ENCODE results near the gene SELPLG.
"Not testable (repeated sequence)": the region's sequence is repeated elsewhere in the genome, so short reads cannot be mapped to it uniquely, and the experiment has no call there.

Gene SELPLG

DNA sequence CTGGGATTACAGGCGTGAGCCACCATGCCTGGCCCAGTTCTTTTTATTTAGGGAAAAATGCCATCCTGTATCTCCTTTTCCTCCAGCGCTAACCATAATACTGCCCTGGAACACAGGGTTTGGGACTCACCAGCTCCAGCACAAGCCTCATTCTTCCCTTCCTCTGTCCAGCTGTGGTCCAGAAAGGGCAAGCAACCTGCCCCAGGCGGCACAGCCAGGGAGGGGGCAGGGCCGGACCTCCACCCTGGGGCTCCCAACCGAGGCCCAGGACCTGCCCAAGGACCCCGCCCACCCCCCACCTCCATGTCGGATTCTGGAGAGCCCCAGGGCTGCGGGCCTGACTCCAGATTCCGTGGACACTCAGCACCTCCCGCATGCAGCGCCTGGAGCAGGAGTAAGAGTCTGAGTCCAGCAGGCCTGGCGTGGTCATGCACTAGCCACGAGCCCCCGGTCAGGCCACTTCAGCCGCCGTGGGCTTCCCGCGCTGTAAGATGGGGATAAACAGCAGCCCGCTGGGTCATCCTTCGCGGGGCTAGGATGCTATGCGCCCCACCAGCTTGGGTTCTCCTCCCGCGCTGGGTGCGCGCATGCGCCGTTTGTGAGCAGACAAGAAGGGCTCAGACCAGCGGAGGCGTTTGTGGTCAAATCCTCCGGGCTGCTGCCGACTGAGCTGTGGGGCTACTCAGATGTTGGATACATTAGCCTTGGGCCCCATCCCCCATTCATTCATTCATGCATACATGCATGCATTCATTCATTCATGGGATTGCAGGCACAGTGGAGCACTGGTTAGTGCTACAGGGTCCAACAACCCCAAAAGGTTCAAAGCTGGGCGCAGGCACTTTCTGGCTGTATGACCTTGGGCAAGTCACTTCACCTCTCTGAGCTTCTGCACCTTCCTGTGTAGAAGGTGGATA lies 52.1 kb downstream of the SELPLG start:
- DNase-seq (ENCODE audit: insufficient read length, low spot score) (no peak), FAIRE-seq (no peak)
- no peak for TF ChIP-seq POLR2A (IDR thresholded peaks at IDR 0.05; ENCODE audit: low read depth, low read length)

DNA sequence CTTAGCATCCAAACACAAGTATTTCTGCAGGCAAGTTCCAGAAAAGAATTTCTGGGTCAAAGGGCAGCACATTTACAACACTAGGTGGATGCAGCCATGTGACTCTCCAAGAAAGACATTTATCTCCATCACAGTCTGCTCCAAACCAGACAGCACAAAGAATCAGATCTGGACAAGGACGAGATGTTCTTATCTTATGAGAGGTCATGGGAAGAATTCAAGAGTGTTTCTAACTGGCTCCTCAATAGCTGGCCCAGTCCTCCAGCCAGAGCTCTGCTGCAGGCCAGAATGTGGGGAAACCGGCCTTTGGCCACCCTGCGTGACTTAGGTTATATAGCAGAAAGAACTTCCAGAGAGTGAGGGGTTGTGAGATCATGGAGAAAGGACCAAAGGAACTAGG lies 53.2 kb downstream of the SELPLG start:
- no peak for TF ChIP-seq POLR2A (IDR thresholded peaks at IDR 0.05; ENCODE audit: low read depth, low read length)
- no peak for DNase-seq (ENCODE audit: insufficient read length, low spot score)
- FAIRE-seq = no peak

DNA sequence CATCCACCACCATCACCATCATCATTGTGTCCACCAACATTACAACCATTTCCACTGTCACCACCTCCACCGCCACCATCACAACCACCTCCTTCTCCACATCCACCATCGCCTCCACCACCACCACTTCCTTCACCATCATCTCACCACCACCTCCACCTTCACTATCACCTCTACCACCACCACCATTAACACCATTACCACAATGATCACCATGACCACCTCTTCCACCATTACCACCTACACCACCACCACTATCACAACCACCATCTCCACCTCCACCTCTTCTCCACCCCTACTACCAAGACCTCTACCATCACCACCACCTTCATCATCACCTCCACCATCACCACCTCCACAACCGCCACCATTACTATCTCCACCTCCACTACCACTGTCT lies 54.9 kb downstream of the SELPLG start:
- TF ChIP-seq POLR2A (IDR thresholded peaks at IDR 0.05; ENCODE audit: low read depth, low read length) = no peak
- DNase-seq (ENCODE audit: insufficient read length, low spot score) (no peak), FAIRE-seq (no peak)

DNA sequence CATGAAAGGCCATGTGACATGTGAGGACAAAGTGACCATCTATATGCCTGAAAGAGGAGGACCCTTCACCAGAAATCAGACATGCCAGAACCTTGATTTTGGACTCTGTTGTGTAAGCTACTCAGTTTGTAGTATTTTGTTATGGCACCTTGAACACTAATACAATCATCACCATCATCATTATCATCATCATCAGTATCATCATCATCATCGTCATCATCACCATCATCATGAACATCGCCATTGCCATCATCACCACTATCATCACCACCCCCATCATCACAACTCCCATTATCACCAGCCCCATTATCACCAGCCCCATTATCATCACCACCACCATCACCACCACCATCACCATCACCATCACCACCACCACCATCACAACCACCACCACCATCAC lies 55.4 kb downstream of the SELPLG start:
- FAIRE-seq (no peak), DNase-seq (ENCODE audit: insufficient read length, low spot score) (no peak)
- no peak for TF ChIP-seq POLR2A (IDR thresholded peaks at IDR 0.05; ENCODE audit: low read depth, low read length)

DNA sequence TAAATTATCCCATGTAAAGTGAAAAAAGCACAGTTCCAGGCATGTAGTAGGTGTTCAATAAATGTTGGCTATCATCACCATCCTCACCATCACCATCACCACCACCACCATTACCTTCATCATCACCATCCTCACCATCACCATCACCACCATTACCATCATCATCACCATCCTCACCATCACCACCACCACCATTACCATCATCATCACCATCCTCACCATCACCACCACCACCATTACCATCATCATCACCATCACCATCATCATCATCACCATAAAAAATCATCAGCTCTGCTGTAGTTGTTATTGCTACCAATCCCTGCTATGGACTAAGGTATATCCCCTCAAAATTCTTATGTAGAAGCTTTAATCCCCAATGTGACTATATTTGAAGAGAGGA lies 56.2 kb downstream of the SELPLG start:
- no peak for TF ChIP-seq POLR2A (IDR thresholded peaks at IDR 0.05; ENCODE audit: low read depth, low read length)
- no peak for DNase-seq (ENCODE audit: insufficient read length, low spot score)
- FAIRE-seq = no peak

DNA sequence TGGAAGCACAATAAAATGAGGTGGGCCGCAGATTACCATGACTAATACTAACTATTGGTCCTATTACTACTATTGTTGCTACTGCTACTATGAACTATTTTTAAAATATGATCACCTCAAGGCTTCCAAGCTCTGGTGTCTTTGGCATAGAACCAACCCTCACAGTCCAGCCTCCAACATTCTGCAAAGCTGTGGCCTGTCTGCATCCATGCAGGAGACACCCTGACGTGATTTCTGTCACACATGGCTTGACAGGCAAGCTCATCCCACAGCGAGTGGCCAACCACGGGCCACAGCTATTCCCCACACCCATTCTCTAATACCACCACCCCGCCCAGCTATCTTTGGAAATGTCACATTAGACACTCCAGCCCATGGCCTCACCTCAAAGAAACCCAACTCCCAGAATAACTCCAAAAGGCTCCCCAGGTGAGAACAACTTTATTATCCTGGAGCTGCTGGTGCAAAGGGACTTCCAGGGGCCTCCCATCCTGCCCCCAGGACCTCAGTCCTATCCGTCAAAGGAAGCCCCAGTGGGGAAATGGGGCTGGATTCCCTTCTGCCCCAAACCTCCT lies 56.9 kb downstream of the SELPLG start:
- FAIRE-seq = no peak
- DNase-seq (ENCODE audit: insufficient read length, low spot score) = no peak
- TF ChIP-seq POLR2A (IDR thresholded peaks at IDR 0.05; ENCODE audit: low read depth, low read length) = no peak

DNA sequence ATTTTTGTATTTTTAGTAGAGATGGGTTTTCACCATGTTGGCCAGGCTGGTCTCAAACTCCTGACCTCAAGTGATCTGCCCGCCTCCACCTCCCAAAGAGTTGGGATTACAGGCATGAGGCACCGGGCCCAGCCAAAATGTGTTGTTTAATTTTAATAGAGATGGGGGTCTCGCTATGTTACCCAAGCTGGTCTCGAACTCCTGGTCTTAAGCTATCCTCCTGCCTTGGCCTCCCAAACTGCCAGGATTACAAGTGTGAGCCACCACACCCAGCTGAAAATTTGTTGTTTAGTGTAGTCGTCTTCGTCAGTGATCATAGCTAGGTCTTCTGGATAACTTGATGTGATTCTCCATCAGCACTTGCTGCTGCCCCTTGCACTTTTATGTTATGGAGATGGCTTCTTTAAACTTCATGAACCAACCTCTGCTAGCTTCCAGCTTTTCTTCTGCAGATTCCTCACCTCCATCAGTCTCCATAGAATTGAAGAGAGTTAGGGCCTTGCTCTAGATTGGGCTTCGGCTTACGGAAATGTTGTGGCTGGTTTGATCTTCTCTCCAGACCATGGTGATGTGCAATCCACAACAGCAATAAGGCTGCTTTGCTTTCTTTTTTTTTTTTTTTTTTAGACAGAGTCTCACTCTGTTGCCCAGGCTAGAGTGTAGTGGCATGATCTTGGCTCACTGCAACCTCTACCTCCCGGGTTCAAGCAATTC lies 58.3 kb downstream of the SELPLG start:
- FAIRE-seq (no peak), DNase-seq (ENCODE audit: insufficient read length, low spot score) (no peak)
- no peak for TF ChIP-seq POLR2A (IDR thresholded peaks at IDR 0.05; ENCODE audit: low read depth, low read length)

DNA sequence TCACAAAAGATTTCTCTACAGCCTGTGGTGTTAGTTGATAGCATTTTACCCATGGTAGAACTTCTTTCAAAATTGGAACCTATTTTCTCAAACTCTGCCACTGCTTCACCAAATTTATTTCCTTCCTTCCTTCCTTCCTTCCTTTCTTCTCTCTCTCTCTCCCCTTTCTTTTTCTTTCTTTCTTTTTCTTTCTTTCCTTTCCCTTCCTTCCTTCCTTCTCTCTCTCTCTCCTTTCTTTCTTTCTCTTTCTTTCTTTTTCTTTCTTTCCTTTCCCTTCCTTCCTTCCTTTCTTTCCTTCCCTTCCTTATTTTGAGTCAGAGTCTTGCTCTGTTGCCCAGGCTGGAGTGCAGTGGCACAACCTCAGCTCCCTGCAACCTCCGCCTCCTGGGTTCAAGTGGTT lies 59.4 kb downstream of the SELPLG start:
- FAIRE-seq = not testable (repeated sequence)

DNA sequence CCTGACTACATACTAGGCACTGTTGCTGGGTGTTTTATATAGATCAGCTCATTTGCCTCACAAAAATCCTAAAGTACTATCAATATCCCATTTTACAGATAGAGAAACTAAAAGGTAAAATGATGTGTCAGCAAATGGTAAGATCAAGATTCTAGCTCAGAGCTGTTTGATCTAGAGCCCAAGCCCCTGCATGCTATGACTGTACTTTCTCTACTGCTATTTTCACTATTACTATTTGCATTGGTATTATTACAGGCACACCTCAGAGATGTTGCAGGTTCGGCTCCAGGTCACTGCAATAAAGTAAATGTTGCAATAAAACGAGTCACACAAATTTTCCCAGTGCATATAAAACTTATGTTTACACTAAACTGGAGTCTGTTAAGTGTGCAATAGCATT lies 60.4 kb downstream of the SELPLG start:
- TF ChIP-seq POLR2A (IDR thresholded peaks at IDR 0.05; ENCODE audit: low read depth, low read length) = no peak
- no peak for DNase-seq (ENCODE audit: insufficient read length, low spot score)
- no peak for FAIRE-seq

More for the DNA sequence above, 59.4 kb downstream of the SELPLG start:
- not testable (repeated sequence) for DNase-seq (ENCODE audit: insufficient read length, low spot score)

DNA sequence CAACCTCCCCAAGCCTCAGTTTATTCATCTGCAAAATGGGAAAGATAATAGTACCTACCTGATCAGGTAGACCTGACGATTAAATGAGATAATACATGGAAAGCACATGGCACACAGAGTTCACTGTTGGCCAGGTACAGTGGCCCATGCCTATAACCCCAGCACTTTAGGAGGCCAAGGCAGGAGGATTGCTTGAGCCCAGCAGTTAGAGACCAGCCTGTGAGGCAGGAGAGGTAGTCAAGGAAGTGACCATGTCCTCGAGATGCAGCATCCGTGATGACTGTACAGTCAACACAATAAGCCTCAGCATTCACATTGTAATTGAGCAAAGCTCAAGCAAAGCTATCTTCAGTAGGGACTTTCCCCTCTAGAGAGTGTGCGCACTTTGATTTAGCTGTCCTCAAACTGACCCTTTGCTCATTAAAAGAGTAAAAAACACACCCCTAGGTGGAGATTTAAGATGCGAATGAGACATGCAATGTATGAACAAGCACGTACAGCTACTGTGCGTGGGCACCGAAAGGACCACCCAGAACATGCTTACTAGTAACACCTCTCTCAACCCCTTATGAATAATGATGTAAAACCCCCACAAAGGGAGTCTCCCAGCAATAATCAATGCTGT lies 61.4 kb downstream of the SELPLG start:
- no peak for FAIRE-seq
- TF ChIP-seq POLR2A (IDR thresholded peaks at IDR 0.05; ENCODE audit: low read depth, low read length) = no peak
- no peak for DNase-seq (ENCODE audit: insufficient read length, low spot score)

Data from H54 (cell line).